H1 (cell line): ENCODE measurements around the gene TSR3. TPM values are rescaled to one million over a fixed set of nuclear protein-coding genes. Genes with fewer than 3 reads are reported as not detected.

Experiments used
- CTCF ChIA-PET: fragments of 300-600 bp; sonication (Branson Sonifier 250); formaldehyde crosslinking; loops from one replicate; lab custom pipeline; 2021; ENCODE audit not compliant: partially characterized antibody; lab: Charles Lee
- POLR2A ChIA-PET: fragments of 300-600 bp; sonication (Branson Sonifier 250); formaldehyde crosslinking; loops from one replicate; lab custom pipeline; 2021; ENCODE audit warnings: inconsistent platforms; ENCODE audit not compliant: partially characterized antibody; lab: Charles Lee
- DNase-seq, 2 experiments: peaks; one replicate each; pipeline versions ENCODE4 v3.0.0 to v3.0.0-alpha.2; 2010 to 2022; ENCODE audit warnings: low spot score in 2 of 2, low read depth in 1 of 2, mixed read lengths in 1 of 2
- FAIRE-seq: peaks from 2 replicates; lab custom pipeline; 2011; peaks lifted over from hg19 to GRCh38; lab: Jason Lieb, UNC
- H2AFZ ChIP-seq: 2 replicates; pipeline ENCODE4 v1.8.1; 2012; ENCODE audit warnings: low read length, inconsistent platforms
- H2AK5ac ChIP-seq: 2 replicates; pipeline ENCODE4 v1.6.1; 2013; ENCODE audit warnings: low read depth, low read length
- H2BK120ac ChIP-seq: replicated peaks from 2 replicates; pipeline ENCODE3; 2013; ENCODE audit warnings: low read depth, low read length, inconsistent platforms
- H2BK12ac ChIP-seq: 2 replicates; pipeline ENCODE4 v1.6.1; 2013; ENCODE audit warnings: low read depth, low read length
- H2BK15ac ChIP-seq: 2 replicates; pipeline ENCODE4 v1.6.1; 2013; ENCODE audit warnings: low read length
- H2BK20ac ChIP-seq: 2 replicates; pipeline ENCODE4 v1.6.1; 2013; ENCODE audit warnings: low read length
- H2BK5ac ChIP-seq: 2 replicates; pipeline ENCODE4 v1.6.1; 2013; ENCODE audit warnings: low read depth, low read length
- H3K14ac ChIP-seq: 2 replicates; pipeline ENCODE4 v1.6.1; 2013; ENCODE audit warnings: inconsistent platforms; ENCODE audit not compliant: insufficient read length
- H3K18ac ChIP-seq: 2 replicates; pipeline ENCODE4 v1.6.1; 2013; ENCODE audit warnings: low read length; ENCODE audit errors: extremely low read depth
- H3K23ac ChIP-seq: 2 replicates; pipeline ENCODE4 v1.6.1; 2013; ENCODE audit warnings: inconsistent platforms; ENCODE audit not compliant: insufficient read length
- H3K23me2 ChIP-seq: 2 replicates; pipeline ENCODE4 v1.6.1; 2013; ENCODE audit warnings: low read depth, low read length
- H3K27ac ChIP-seq: 2 replicates; pipeline ENCODE4 v1.6.1; 2011; ENCODE audit warnings: low read depth, low read length, inconsistent platforms
- H3K27me3 ChIP-seq, 4 experiments: replicated peaks in 1 of 4; 1 replicate in 1 of 4; 2 replicates in 3 of 4; pipeline versions ENCODE4 v1.6.1 to v1.8.1; 2011 to 2013; ENCODE audit warnings: low read length in 3 of 4, mild to moderate bottlenecking in 3 of 4, inconsistent platforms in 2 of 4, mixed read lengths in 2 of 4, moderate library complexity in 1 of 4; ENCODE audit not compliant: control insufficient read depth in 3 of 4, insufficient read depth in 3 of 4; ENCODE audit errors: extremely low read depth in 1 of 4
- H3K36me3 ChIP-seq, 4 experiments: 2 replicates each; pipeline versions ENCODE4 v1.6.1 to v1.8.1; 2011 to 2013; ENCODE audit warnings: mild to moderate bottlenecking in 4 of 4, low read length in 3 of 4, moderate library complexity in 2 of 4, control low read depth in 1 of 4, inconsistent platforms in 1 of 4; ENCODE audit not compliant: insufficient read depth in 4 of 4, control insufficient read depth in 2 of 4
- H3K4ac ChIP-seq: replicated peaks from 2 replicates; pipeline ENCODE3; 2013; ENCODE audit warnings: low read length, low read depth, mixed read lengths, inconsistent platforms; ENCODE audit not compliant: insufficient read length
- H3K4me1 ChIP-seq, 4 experiments: replicated peaks in 1 of 4; 1 replicate in 1 of 4; 2 replicates in 3 of 4; pipeline versions ENCODE4 v1.6.1 to v1.8.1; 2011 to 2013; ENCODE audit warnings: low read length in 3 of 4, inconsistent platforms in 2 of 4, mixed read lengths in 1 of 4; ENCODE audit not compliant: insufficient read depth in 4 of 4, control insufficient read depth in 3 of 4
- H3K4me2 ChIP-seq, 2 experiments: 2 replicates each; pipeline versions ENCODE4 v1.6.1 to v1.8.1; 2011 to 2013; ENCODE audit warnings: low read depth in 2 of 2, low read length in 2 of 2, control low read depth in 1 of 2, inconsistent platforms in 1 of 2, mild to moderate bottlenecking in 1 of 2; ENCODE audit not compliant: insufficient read depth in 1 of 2
- H3K4me3 ChIP-seq, 4 experiments: fragments of 200-600, 300-600 bp in 1 of 4; sonication (generic), shearing (Covaris generic), sonication (Bioruptor Twin) in 1 of 4; 2 replicates each; pipeline versions ENCODE4 v1.5.1 to v1.8.1; 2011 to 2016; ENCODE audit warnings: low read length in 4 of 4, low read depth in 3 of 4, control low read depth in 2 of 4, inconsistent platforms in 2 of 4, mild to moderate bottlenecking in 2 of 4, mixed read lengths in 1 of 4, moderate library complexity in 1 of 4; ENCODE audit not compliant: insufficient read depth in 2 of 4; ENCODE audit errors: extremely low read depth in 1 of 4
- H3K56ac ChIP-seq: replicated peaks from 2 replicates; pipeline ENCODE3; 2013; ENCODE audit warnings: low read depth, mild to moderate bottlenecking, mixed read lengths, low read length, inconsistent platforms; ENCODE audit not compliant: insufficient read length
- H3K79me1 ChIP-seq: 2 replicates; pipeline ENCODE4 v1.6.1; 2013; ENCODE audit warnings: low read depth, low read length, control low read depth
- H3K79me2 ChIP-seq, 2 experiments: 2 replicates each; pipeline versions ENCODE4 v1.6.1 to v1.8.1; 2012 to 2013; ENCODE audit warnings: low read length in 2 of 2, mild to moderate bottlenecking in 2 of 2, inconsistent platforms in 1 of 2; ENCODE audit not compliant: insufficient read depth in 2 of 2, control insufficient read depth in 1 of 2
- H3K9ac ChIP-seq, 4 experiments: replicated peaks in 1 of 4; 1 replicate in 1 of 4; 2 replicates in 3 of 4; pipeline versions ENCODE4 v1.6.1 to v1.8.1; 2011 to 2013; ENCODE audit warnings: low read depth in 3 of 4, low read length in 3 of 4, control low read depth in 2 of 4, mild to moderate bottlenecking in 2 of 4, moderate library complexity in 2 of 4, inconsistent platforms in 1 of 4; ENCODE audit errors: extremely low read depth in 1 of 4
- H3K9me3 ChIP-seq, 2 experiments: 2 replicates each; pipeline versions ENCODE4 v1.6.1 to v1.8.1; 2012 to 2013; ENCODE audit warnings: mild to moderate bottlenecking in 2 of 2, moderate library complexity in 2 of 2, control low read depth in 1 of 2, inconsistent platforms in 1 of 2, low read depth in 1 of 2, low read length in 1 of 2, mixed read lengths in 1 of 2; ENCODE audit not compliant: insufficient read depth in 2 of 2
- H4K20me1 ChIP-seq, 2 experiments: replicated peaks in 1 of 2; 2 replicates each; pipeline versions ENCODE3 to v1.8.1; 2011 to 2013; ENCODE audit warnings: inconsistent platforms in 2 of 2, low read length in 2 of 2, mild to moderate bottlenecking in 1 of 2; ENCODE audit not compliant: insufficient read depth in 2 of 2, control insufficient read depth in 1 of 2
- H4K5ac ChIP-seq: 2 replicates; pipeline ENCODE4 v1.6.1; 2013; ENCODE audit warnings: low read length, low read depth, mixed read lengths, inconsistent platforms; ENCODE audit not compliant: insufficient read length
- H4K8ac ChIP-seq: 2 replicates; pipeline ENCODE4 v1.8.0; 2013; ENCODE audit warnings: mild to moderate bottlenecking, moderate library complexity, low read length, inconsistent platforms; ENCODE audit not compliant: insufficient read depth; ENCODE audit errors: extremely low read depth
- H4K91ac ChIP-seq: replicated peaks from 2 replicates; pipeline ENCODE3; 2013; ENCODE audit warnings: low read length, mixed read lengths, inconsistent platforms; ENCODE audit not compliant: insufficient read length
- RAD21 ChIP-seq, 2 experiments: IDR thresholded peaks in 1 of 2; conservative IDR thresholded peaks in 1 of 2; 2 replicates each; pipeline ENCODE4 v1.6.1; 2011; ENCODE audit warnings: low read depth in 2 of 2, low read length in 2 of 2, improper control_type of control experiment in 1 of 2, inconsistent platforms in 1 of 2, mild to moderate bottlenecking in 1 of 2, moderate library complexity in 1 of 2
- WGBS, 2 experiments: shearing (Covaris generic) in 1 of 2; methylation state at CpG; one replicate each; pipeline versions ENCODE4 v1.1.6 to v1.1.7; 2013 to 2015; ENCODE audit warnings: low lambda C conversion rate in 2 of 2, mixed read lengths in 2 of 2, inconsistent platforms in 1 of 2, low coverage in 1 of 2, missing lambda C conversion rate in 1 of 2; ENCODE audit not compliant: insufficient replicate concordance in 2 of 2, insufficient coverage in 1 of 2, insufficient read length in 1 of 2; ENCODE audit errors: extremely low coverage in 1 of 2, missing lambda C conversion rate in 1 of 2; 5-methylcytosine and 5-hydroxymethylcytosine counted together
- polyA plus RNA-seq, 7 experiments: library from polyadenylated mRNA; depleted of rRNA in 3 of 7; stranded (reverse) in 5 of 7; unstranded in 2 of 7; fragments of >200 nt in 5 of 7; fragments of 200-250 nt in 2 of 7; gene quantifications; 1 replicate in 5 of 7; 2 replicates in 1 of 7; 4 replicates in 1 of 7; pipeline versions ENCODE4 v1.2.1 to v1.2.3, GENCODE V29; 2011 to 2013; ENCODE audit warnings: missing spikeins in 2 of 7, mixed read lengths in 2 of 7
- total RNA-seq: library from RNA; stranded (reverse); fragmentation: NEBNext Ultra II Directional; extraction: Animal tissue kit (Norgen Biotek cat#: 25700); gene quantifications from 2 replicates; pipeline ENCODE4 v1.2.1, GENCODE V29; 2021
- TF ChIP-seq, protein P1 (sequence below), 3 experiments: IDR thresholded peaks; 1 replicate in 2 of 3; 2 replicates in 1 of 3; pipeline versions ENCODE4 v1.5.1 to v1.6.1; 2011; ENCODE audit warnings: low read length in 3 of 3, mild to moderate bottlenecking in 3 of 3, inconsistent platforms in 2 of 3, low read depth in 1 of 3, moderate library complexity in 1 of 3; ENCODE audit not compliant: insufficient read depth in 1 of 3; ENCODE audit errors: control extremely low read depth in 1 of 3
- TF ChIP-seq, protein P2 (sequence below): IDR thresholded peaks from 2 replicates; pipeline ENCODE4 v1.6.1; 2011; ENCODE audit warnings: low read length, improper control_type of control experiment

The TSR3 gene
- total and polyA plus RNA-seq, 2 of the 8 experiments (the other 6 are each of a cell fraction or from before 2014, with no cell fraction given) = 43.1 to 52.3 TPM

DNA sequence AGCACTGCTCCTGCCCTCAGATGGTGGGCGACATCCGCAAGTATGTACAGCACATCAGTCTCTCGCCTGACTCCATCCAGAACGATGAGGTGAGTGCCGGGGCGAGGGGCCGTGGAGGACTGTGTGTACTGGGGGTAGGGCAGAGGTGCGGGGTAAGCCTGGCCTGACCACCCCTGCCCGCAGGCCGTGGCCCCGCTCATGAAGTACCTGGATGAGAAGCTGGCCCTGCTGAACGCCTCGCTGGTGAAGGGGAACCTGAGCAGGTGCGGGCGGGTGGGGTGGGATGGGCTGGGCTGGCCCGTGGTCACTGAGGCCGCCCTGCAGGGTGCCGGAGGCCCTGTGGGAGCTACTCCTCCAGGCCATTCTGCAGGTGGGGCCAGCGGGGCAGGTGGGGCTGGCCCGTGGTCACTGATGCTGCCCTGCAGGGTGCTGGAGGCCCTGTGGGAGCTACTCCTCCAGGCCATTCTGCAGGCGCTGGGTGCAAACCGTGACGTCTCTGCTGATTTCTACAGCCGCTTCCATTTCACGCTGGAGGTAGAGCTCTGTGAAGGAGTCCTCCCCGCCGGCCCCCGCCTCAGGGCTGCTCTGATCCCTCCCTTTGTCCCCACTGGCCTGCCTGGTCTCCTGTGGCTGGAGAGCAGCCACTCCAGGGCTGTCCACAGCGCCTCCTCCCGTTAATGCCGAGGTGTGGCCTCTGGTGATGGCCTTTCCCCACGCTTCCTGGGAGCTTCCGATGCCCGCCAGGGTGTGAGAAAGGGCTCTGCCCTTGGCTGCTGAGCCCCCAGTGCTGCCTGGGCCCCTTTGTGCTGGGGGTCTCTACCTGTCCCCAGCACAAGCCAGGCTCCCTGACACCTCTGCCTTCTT, 5.0 kb downstream of the TSR3 start:
- Histone ChIP-seq H3K79me2 (peaks cover 0 to 9% of the 10 kb centered on the region in 2 experiments; a peak in 1 of 4 replicates), H3K27me3 (peaks cover 0 to 6% (median 0%) of the 10 kb centered on the region in 4 experiments; a peak in 3 of 7 replicates), H2AFZ (no peak overlapping the region), H3K23me2 (peaks cover 10% of the 10 kb centered on the region), H4K20me1 (peaks cover 0 to 12% of the 10 kb centered on the region in 2 experiments), H2AK5ac (no peak overlapping the region), H3K14ac (no peak overlapping the region), H3K9me3 (no peaks in the 10 kb centered on the region), H4K8ac (no peak overlapping the region), H4K91ac (no peak overlapping the region), H2BK20ac (no peak overlapping the region), H3K27ac (no peak overlapping the region), H3K18ac (no peak overlapping the region), H3K56ac (no peak overlapping the region), H4K5ac (no peak overlapping the region), H2BK5ac (no peak overlapping the region), H2BK15ac (no peak overlapping the region), H3K4me2 (no peak overlapping the region), H2BK120ac (no peak overlapping the region), H3K4me1 (peaks cover 0 to 20% (median 7%) of the 10 kb centered on the region in 4 experiments; a peak in 5 of 7 replicates), H3K36me3 (peaks cover 4 to 9% (median 5%) of the 10 kb centered on the region in 4 experiments; a peak in 4 of 8 replicates), H3K9ac (no peak overlapping the region), H3K23ac (no peak overlapping the region), H3K79me1 (0 out of 2 replicates have a peak, but pooled peaks cover 5% of the 10 kb centered on the region), H2BK12ac (no peak overlapping the region), H3K4me3 (no peak overlapping the region), H3K4ac (no peak overlapping the region)
- CTCF ChIA-PET = interaction anchor here (0.9 to 11.1 kb wide), 12 partner anchors 10 to 361 kb away, joined by 3 to 52 read pairs (median 4); partner anchors contain the start of gene BAIAP3
- no peak for DNase-seq
- no peak for FAIRE-seq
- POLR2A ChIA-PET = interaction anchor here (0.6 to 3.0 kb wide), 9 partner anchors 9 to 75 kb away, joined by 3 to 19 read pairs (median 3); partner anchors contain the start of gene BAIAP3
- TF ChIP-seq, protein P1, sequence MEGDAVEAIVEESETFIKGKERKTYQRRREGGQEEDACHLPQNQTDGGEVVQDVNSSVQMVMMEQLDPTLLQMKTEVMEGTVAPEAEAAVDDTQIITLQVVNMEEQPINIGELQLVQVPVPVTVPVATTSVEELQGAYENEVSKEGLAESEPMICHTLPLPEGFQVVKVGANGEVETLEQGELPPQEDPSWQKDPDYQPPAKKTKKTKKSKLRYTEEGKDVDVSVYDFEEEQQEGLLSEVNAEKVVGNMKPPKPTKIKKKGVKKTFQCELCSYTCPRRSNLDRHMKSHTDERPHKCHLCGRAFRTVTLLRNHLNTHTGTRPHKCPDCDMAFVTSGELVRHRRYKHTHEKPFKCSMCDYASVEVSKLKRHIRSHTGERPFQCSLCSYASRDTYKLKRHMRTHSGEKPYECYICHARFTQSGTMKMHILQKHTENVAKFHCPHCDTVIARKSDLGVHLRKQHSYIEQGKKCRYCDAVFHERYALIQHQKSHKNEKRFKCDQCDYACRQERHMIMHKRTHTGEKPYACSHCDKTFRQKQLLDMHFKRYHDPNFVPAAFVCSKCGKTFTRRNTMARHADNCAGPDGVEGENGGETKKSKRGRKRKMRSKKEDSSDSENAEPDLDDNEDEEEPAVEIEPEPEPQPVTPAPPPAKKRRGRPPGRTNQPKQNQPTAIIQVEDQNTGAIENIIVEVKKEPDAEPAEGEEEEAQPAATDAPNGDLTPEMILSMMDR (IDR thresholded peaks at IDR 0.05; ENCODE audit: control extremely low read depth in 1 of 3, insufficient read depth in 1 of 3, low read depth in 1 of 3, low read length in 3 of 3) = peak in 1 of 3 experiments; percentile 15; a peak in 1 of 4 replicates
- TF ChIP-seq, protein P2, sequence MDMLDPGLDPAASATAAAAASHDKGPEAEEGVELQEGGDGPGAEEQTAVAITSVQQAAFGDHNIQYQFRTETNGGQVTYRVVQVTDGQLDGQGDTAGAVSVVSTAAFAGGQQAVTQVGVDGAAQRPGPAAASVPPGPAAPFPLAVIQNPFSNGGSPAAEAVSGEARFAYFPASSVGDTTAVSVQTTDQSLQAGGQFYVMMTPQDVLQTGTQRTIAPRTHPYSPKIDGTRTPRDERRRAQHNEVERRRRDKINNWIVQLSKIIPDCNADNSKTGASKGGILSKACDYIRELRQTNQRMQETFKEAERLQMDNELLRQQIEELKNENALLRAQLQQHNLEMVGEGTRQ = no peak
- TF ChIP-seq RAD21 (IDR thresholded peaks at IDR 0.05 in 1 of 2, conservative IDR thresholded peaks at IDR 0.05 in 1 of 2; ENCODE audit: low read depth in 2 of 2, low read length in 2 of 2) = peak in 1 of 2 experiments; percentile 20; a peak in 2 of 4 replicates
- 80% methylated on average over 23 of the region's 34 CpGs; no CpG with 5 or more reads in 1 of the 2 experiments for WGBS, 2 experiments
